NCI-H1436 (cell line): ENCODE measurements around the gene C1orf115.
"Not testable (repeated sequence)": the region's sequence is repeated elsewhere in the genome, so short reads cannot be mapped to it uniquely, and the experiment has no call there.

Experiments used
- DNase-seq: peaks from one replicate; lab custom pipeline; 2025; lab: John Stamatoyannopoulos, UW

C1orf115 gene

GRCh38 chr1:220694866-220695382 lies 4.8 kb downstream of the C1orf115 start:
- no peak for DNase-seq

GRCh38 chr1:220695426-220695825 lies 5.3 kb downstream of the C1orf115 start:
- DNase-seq, result no peak

GRCh38 chr1:220696226-220696862 lies 6.2 kb downstream of the C1orf115 start:
- no peak for DNase-seq

GRCh38 chr1:220696863-220697231 lies 6.7 kb downstream of the C1orf115 start:
- no peak for DNase-seq

- no peak for DNase-seq
These were observed 7.2 kb downstream of the C1orf115 start for GRCh38 chr1:220697326-220697725.

GRCh38 chr1:220698607-220699016 lies 8.4 kb downstream of the C1orf115 start:
- no peak for DNase-seq

GRCh38 chr1:220699044-220699443 lies 8.9 kb downstream of the C1orf115 start:
- DNase-seq, result no peak

GRCh38 chr1:220700556-220701179 lies 10.5 kb downstream of the C1orf115 start:
- DNase-seq, result no peak

GRCh38 chr1:220701974-220702373 lies 11.8 kb downstream of the C1orf115 start:
- no peak for DNase-seq

GRCh38 chr1:220702733-220703270 lies 12.6 kb downstream of the C1orf115 start:
- DNase-seq, result no peak

GRCh38 chr1:220703305-220703704 lies 13.1 kb downstream of the C1orf115 start:
- no peak for DNase-seq

GRCh38 chr1:220705782-220706181 lies 15.6 kb downstream of the C1orf115 start:
- DNase-seq, result no peak

GRCh38 chr1:220706480-220706879 lies 16.3 kb downstream of the C1orf115 start:
- DNase-seq, result no peak

- DNase-seq, result no peak
These were observed 17.0 kb downstream of the C1orf115 start for GRCh38 chr1:220707160-220707559.

- DNase-seq, result no peak
These were observed 18.1 kb downstream of the C1orf115 start for GRCh38 chr1:220708244-220708643.

- DNase-seq, result no peak
These were observed 19.0 kb downstream of the C1orf115 start for GRCh38 chr1:220708936-220709801.

- DNase-seq, result no peak
These were observed 20.2 kb downstream of the C1orf115 start for GRCh38 chr1:220710333-220710732.

GRCh38 chr1:220711056-220711809 lies 21.1 kb downstream of the C1orf115 start:
- no peak for DNase-seq

GRCh38 chr1:220715986-220716385 lies 25.8 kb downstream of the C1orf115 start:
- not testable (repeated sequence) for DNase-seq

- DNase-seq, result no peak
These were observed 27.9 kb downstream of the C1orf115 start for GRCh38 chr1:220717800-220718640.

- not testable (repeated sequence) for DNase-seq
These were observed 31.1 kb downstream of the C1orf115 start for GRCh38 chr1:220721266-220721665.
